Erythroblast (primary cell): ENCODE measurements around the gene DFFA.
"Not testable (repeated sequence)": the region's sequence is repeated elsewhere in the genome, so short reads cannot be mapped to it uniquely, and the experiment has no call there.

Experiments used
- DNase-seq, 2 experiments: peaks; one replicate each; lab custom pipeline; 2025; lab: John Stamatoyannopoulos, UW
- GATA1 ChIP-seq: IDR thresholded peaks from 2 replicates; pipeline ENCODE4 v1.6.1; 2011; ENCODE audit warnings: low read depth, mild to moderate bottlenecking, control low read depth, low read length, moderate library complexity
- POLR2A ChIP-seq: IDR thresholded peaks from 2 replicates; pipeline ENCODE4 v1.6.1; 2011; ENCODE audit warnings: mild to moderate bottlenecking, low read length

DFFA gene

GRCh38 chr1:10421637-10422036, 50.7 kb downstream of the DFFA start:
- TF ChIP-seq GATA1 = no peak
- no peak for TF ChIP-seq POLR2A

GRCh38 chr1:10419351-10419750, 53.0 kb downstream of the DFFA start:
- DNase-seq = no peak
- TF ChIP-seq GATA1 = no peak
- TF ChIP-seq POLR2A = no peak

More at GRCh38 chr1:10421637-10422036, 50.7 kb downstream of the DFFA start:
- DNase-seq = no peak

- not testable (repeated sequence) for DNase-seq
Measured at GRCh38 chr1:10418741-10419140, 53.6 kb downstream of the DFFA start.

GRCh38 chr1:10415967-10416366, 56.4 kb downstream of the DFFA start:
- not testable (repeated sequence) for DNase-seq

- peak; percentile 89 to 91 for DNase-seq
- TF ChIP-seq POLR2A = peak; percentile 52
- TF ChIP-seq GATA1 = no peak
Measured at GRCh38 chr1:10415211-10415930, 57.0 kb downstream of the DFFA start.

GRCh38 chr1:10407201-10407600, 65.1 kb downstream of the DFFA start:
- no peak for DNase-seq
- TF ChIP-seq POLR2A = no peak
